ENCODE data around the gene EIF1.
"Not testable (repeated sequence)": the region's sequence is repeated elsewhere in the genome, so short reads cannot be mapped to it uniquely, and the experiment has no call there.

The EIF1 gene

DNA sequence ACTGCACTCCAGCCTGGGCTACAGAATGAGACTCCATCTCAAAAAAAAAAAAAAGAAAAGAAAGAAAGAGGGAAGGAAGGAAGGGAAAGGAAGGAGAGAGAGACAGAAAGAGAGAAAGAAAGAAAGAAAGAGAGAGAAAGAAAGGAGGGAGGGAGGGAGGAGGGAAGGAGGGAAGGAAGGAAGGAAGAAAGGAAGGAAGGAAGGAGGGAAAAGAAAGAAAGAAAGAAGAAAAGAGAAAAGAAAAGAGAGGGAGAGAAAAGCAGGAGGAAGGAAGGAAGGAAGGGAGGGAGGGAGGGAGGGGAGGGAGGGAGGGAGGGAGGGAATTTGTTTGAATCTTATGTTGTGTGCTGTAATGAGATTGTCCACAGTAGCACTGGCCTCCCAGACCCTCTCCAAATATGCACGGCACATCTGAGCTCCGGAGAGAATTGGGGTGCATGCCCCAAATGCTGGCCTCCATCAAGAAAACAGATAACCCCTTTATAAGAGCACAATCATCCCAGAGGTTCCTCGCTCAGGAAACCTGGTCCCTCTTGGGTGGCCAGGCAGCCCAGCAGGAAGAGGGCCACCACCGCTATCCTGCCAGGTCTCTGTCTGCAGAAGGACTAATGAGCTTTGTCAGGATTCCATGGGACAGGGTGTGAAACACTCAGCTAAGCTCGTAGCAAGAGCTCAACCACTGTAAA, 8.8 kb upstream of the EIF1 start:
- DNase-seq = no peak

GRCh38 chr17:41680426-41681040, 8.2 kb upstream of the EIF1 start:
- DNase-seq = peak; percentile 50

GRCh38 chr17:41681776-41682175, 6.9 kb upstream of the EIF1 start:
- DNase-seq = no peak

GRCh38 chr17:41682631-41683030, 6.1 kb upstream of the EIF1 start:
- DNase-seq = no peak

DNA sequence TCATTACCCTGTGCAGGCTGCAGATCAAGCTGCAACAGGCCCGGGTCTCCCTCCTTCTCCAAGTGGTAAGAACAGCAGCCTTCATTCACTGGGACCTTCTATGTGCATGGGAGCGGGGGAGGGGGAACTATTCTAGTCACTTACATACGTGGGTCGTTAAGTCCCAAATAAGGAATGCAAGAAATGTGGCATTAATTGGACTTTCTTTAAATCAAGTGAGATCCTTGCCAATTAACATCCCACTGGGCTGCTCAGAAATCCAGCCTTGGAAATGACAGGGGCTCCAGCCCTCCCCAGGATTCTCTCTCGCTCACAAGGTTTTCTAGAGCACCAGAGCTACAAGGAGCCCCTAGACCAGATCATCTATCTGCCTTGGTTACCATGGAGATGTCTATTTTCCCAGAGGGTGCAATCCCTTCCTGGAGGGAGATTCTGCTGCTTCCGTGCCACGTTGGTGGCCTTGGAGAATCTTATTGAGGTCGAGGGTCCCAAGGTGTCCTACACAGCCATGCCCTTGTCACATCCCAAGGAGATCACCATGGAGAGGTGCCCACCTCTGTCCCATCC, 5.2 kb upstream of the EIF1 start:
- DNase-seq = peak; percentile 70

DNA sequence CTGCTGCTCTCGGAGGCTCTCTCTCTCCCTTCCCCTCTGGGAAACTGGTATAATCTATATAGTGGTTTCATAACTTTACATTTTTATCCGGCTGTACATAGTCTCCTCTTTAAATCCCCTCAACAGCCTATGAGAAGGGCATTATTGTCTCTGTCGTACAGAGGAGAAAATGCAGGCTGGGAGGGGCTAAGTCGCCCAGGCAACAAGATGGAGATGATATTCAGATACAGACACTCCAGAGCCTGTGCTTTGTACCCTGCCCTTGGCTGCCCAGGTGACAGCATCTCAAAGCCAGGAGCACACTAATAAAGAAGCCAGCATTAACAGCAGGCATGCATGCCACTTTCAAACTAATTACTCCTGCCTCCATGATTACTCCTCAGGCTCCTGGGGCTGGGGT, 4.7 kb upstream of the EIF1 start:
- no peak for DNase-seq

GRCh38 chr17:41685753-41686152, 2.9 kb upstream of the EIF1 start:
- not testable (repeated sequence) for DNase-seq

DNA sequence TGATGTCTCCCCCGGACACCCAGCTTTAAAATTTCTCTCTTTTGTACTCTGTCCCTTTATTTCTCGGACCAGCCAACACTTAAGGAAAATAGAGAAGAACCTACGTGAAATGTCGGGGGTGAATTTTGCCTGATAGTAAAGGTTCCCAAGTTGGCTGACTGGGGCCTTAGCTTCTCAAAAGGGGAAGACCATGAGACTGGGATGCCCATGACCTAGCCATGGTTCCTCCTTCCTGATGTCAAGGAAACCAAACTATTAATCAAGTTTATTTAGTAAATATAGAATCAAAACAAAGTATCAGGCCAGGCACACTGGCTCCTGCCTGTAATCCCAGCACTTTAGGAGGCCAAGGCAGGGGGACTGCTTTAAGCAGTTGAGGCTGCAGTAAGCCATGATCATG, 2.4 kb upstream of the EIF1 start:
- no peak for DNase-seq

GRCh38 chr17:41687828-41688640, 651 bp upstream of the EIF1 start:
- no peak for DNase-seq

- DNase-seq = peak; percentile 71
Observed at GRCh38 chr17:41689497-41690299, 1.0 kb downstream of the EIF1 start.

GRCh38 chr17:41690497-41690896, 1.8 kb downstream of the EIF1 start:
- no peak for DNase-seq

DNA sequence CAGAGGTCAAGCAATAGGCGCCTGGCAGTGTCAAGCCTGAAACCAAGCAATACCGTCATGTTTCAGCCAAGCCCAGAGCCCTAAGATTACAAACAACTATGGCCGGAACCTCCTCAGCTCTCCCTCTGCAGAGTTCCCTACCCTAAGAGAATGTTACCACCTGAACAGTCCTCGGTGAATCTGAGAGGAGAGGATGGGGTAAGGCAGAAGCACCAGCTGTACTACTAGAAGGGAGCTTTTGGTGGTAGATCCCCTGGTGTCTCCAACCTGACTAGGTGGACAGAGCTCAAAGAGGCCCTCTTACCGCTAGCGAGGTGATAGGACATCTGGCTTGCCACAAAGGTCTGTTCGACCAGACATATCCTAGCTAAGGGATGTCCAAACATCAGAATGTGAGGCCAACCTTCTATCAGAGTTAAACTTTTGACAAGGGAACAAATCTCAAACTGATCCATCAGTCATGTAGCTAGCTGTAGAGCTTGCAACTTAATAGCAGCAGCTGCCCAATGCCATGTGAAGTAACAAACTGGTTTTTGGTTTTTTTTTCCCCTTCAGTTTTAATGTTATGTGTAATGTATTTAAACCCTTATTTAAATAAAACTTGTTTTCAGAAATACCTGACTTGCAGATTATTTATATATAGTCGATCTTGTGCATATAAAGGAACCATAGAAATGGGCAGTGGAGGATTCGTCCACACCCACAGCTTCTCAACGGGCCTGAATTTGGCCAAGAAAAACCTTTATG, 2.5 kb downstream of the EIF1 start:
- no peak for DNase-seq

GRCh38 chr17:41692722-41693521, 4.2 kb downstream of the EIF1 start:
- no peak for DNase-seq

DNA sequence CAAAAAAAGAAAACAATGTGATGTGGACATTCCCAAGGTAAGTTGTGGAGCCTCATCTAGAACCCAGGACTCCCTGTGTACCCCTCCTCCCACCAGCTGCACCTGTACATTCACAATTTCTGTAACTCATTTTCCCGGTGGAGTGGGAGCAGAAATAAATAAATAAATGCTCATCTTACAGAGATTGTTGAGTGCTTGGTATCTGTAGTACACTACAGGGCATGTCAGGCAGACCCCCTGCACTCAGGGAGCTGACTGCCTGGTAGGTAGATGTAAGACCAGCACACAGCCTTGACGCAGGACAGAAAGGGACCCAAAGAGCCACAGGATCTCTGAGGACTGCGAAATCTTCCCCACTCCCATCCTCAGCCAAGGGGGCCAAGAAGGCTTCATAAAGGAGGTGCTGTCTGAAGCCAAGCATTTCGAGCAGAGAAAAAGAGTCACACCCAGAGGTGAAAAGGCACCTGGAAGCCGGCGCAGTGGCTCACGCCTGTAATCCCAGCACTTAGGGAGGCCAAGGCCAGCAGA, 6.5 kb downstream of the EIF1 start:
- no peak for DNase-seq

DNA sequence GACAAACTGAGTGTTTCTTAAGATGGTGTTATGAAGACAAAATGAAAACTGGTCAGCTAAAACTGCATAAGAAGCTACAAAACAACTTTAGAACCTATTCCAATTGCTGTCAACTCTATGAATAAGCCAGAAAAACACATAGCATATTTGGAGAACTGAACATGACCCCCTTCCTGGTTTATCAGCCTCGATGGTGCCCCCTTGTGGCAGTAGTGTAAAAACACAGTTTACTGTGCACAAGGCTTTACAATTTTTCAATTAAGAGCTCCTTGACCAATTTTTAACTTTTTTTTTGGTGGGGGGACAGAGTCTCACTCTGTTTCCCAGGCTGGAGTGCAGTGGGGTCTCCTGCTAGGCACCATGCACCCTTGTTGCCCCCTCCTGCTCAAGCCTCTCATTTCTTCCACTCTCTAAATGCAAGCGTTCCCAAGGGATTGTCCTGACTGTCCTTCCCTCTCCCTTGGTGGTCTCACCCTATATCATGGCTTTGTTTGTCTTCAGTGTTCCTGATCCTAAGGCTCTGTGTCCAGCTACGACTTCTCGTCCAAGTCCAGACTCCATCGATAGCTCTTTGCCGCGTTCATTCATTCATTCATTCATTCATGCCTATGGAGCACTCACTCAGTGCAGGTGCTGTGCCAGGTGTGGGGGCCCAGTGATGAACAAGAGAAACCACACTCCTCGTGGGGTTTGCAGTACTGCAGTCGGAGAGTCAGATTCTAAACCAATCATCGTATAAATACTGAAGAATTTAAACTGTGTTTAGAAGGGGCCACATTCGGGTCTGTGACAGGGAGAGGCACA, 7.5 kb downstream of the EIF1 start:
- peak; percentile 63 for DNase-seq

DNA sequence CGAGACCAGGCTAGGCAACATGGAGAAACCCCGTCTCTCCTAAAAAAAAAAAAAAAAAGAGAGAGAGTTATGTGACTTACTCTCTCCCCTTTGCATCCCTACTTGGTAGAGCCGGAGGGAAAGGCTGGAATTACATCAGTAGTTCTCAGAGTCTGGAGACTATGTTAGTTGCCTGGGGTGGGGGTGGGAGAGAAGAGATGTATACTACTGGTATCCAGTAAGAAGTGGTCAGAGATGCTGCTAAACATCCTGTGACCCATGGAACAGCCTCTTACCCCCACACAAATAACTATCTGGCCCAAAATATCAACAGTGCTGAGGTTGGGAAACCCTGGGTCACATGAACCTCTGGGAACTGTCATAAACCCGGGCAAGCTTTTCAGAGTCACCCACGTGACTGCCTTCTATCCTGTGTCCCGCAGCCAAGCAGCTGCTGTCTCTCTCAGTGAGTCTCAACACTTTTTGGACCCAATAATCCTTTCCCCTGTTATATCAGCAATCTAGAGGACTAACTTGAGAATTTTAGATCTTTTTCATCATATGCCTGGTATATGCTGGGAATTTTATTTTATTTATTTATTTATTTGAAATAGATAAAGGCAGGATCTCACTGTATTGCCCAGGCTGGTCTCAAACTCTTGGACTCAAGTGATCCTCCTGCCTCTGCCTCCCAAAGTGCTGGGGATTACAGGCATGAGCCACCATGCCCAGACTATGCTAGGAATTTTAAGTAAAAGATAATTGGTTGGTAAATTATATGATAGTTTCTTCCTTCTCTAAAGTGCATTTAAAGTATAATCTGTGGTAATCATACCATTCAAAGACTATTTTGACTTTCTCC, 8.7 kb downstream of the EIF1 start:
- no peak for DNase-seq

- not testable (repeated sequence) for DNase-seq
Observed at GRCh38 chr17:41700843-41701242, 12.2 kb downstream of the EIF1 start.

- no peak for DNase-seq
Observed at GRCh38 chr17:41702712-41703111, 14.0 kb downstream of the EIF1 start.
